ENCODE data around the gene MAGEA8. TPM values are rescaled to one million over a fixed set of nuclear protein-coding genes. Genes with fewer than 3 reads are reported as not detected.
"Not testable (repeated sequence)": the region's sequence is repeated elsewhere in the genome, so short reads cannot be mapped to it uniquely, and the experiment has no call there.

The MAGEA8 gene
- total RNA-seq, 1 donor from 2014 or later = not detected

DNA sequence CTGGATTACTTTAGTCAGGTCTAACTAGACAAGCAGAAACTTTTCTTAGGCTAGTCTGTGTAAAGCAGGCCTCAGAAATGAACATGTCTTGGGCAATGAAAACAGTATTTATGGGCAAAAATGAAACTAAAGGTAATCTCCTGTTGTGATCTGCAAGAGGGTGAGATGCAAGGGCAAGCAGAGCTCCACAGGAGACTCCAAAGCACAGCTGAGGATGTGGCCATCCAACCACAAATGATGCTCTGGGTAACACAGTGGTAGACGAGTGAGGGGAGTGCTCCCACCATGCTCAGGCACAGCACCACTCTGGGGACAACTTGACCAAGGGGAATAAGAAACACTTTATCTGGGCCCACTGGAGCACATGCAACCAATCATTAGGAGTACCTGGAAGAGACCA lies 47.7 kb downstream of the MAGEA8 start:
- H3K27ac Mint-ChIP-seq (ENCODE audit: unreplicated experiment); H3K9me3 Mint-ChIP-seq (ENCODE audit: unreplicated experiment); H3K4me1 Mint-ChIP-seq (ENCODE audit: unreplicated experiment); H3K4me3 Mint-ChIP-seq (ENCODE audit: unreplicated experiment); H3K36me3 Mint-ChIP-seq (ENCODE audit: unreplicated experiment); DNase-seq (ENCODE audit: extremely low spot score, unreplicated experiment); H3K27me3 Mint-ChIP-seq (ENCODE audit: unreplicated experiment): not testable (repeated sequence)

- H3K36me3 Mint-ChIP-seq (ENCODE audit: unreplicated experiment); H3K27me3 Mint-ChIP-seq (ENCODE audit: unreplicated experiment); H3K4me1 Mint-ChIP-seq (ENCODE audit: unreplicated experiment); H3K9me3 Mint-ChIP-seq (ENCODE audit: unreplicated experiment); DNase-seq (ENCODE audit: extremely low spot score, unreplicated experiment); H3K27ac Mint-ChIP-seq (ENCODE audit: unreplicated experiment); H3K4me3 Mint-ChIP-seq (ENCODE audit: unreplicated experiment): not testable (repeated sequence)
Observed at GRCh38 chrX:149929400-149929799, 48.4 kb downstream of the MAGEA8 start, which contains the start of gene HSFX4. Gene HSFX4 (plus strand): TSS chrX:149929573. CDS start chrX:149929645, 72 bp downstream.

- H3K4me1 Mint-ChIP-seq (ENCODE audit: unreplicated experiment); H3K9me3 Mint-ChIP-seq (ENCODE audit: unreplicated experiment); DNase-seq (ENCODE audit: extremely low spot score, unreplicated experiment); H3K27ac Mint-ChIP-seq (ENCODE audit: unreplicated experiment); H3K4me3 Mint-ChIP-seq (ENCODE audit: unreplicated experiment); H3K36me3 Mint-ChIP-seq (ENCODE audit: unreplicated experiment); H3K27me3 Mint-ChIP-seq (ENCODE audit: unreplicated experiment): not testable (repeated sequence)
Observed at GRCh38 chrX:149931355-149931754, 50.4 kb downstream of the MAGEA8 start.

- not testable (repeated sequence) for H3K9me3 Mint-ChIP-seq (ENCODE audit: unreplicated experiment); H3K27ac Mint-ChIP-seq (ENCODE audit: unreplicated experiment); H3K4me1 Mint-ChIP-seq (ENCODE audit: unreplicated experiment); H3K27me3 Mint-ChIP-seq (ENCODE audit: unreplicated experiment); H3K4me3 Mint-ChIP-seq (ENCODE audit: unreplicated experiment); DNase-seq (ENCODE audit: extremely low spot score, unreplicated experiment); H3K36me3 Mint-ChIP-seq (ENCODE audit: unreplicated experiment)
Observed at GRCh38 chrX:149932150-149932549, 51.2 kb downstream of the MAGEA8 start.

GRCh38 chrX:149932970-149933369 lies 52.0 kb downstream of the MAGEA8 start:
- DNase-seq (ENCODE audit: extremely low spot score, unreplicated experiment); H3K9me3 Mint-ChIP-seq (ENCODE audit: unreplicated experiment); H3K36me3 Mint-ChIP-seq (ENCODE audit: unreplicated experiment); H3K4me1 Mint-ChIP-seq (ENCODE audit: unreplicated experiment); H3K4me3 Mint-ChIP-seq (ENCODE audit: unreplicated experiment); H3K27ac Mint-ChIP-seq (ENCODE audit: unreplicated experiment); H3K27me3 Mint-ChIP-seq (ENCODE audit: unreplicated experiment): not testable (repeated sequence)

DNA sequence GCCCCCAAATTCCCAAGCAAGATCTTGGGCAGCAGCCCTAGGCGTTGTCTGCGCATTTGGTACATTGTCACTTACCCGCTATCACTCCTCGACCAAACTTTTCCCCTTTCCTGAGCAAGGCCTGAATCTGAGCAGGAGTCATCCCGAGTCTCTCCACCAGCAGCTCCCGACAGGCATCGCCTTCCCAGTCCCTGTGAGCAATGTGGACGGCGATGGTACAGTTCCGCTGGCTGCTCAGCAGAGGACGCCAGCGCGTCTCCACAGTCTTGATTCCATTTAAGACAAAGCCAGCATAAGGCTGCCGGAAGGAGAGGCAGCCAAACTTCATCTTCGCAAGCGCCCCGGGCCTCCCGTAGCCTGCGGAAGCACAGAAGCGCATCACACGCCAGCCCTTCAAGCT lies 52.6 kb downstream of the MAGEA8 start:
- DNase-seq (ENCODE audit: extremely low spot score, unreplicated experiment); H3K4me3 Mint-ChIP-seq (ENCODE audit: unreplicated experiment); H3K4me1 Mint-ChIP-seq (ENCODE audit: unreplicated experiment); H3K9me3 Mint-ChIP-seq (ENCODE audit: unreplicated experiment); H3K27ac Mint-ChIP-seq (ENCODE audit: unreplicated experiment); H3K36me3 Mint-ChIP-seq (ENCODE audit: unreplicated experiment); H3K27me3 Mint-ChIP-seq (ENCODE audit: unreplicated experiment): not testable (repeated sequence)

Other genes with a start within 250 kb of the MAGEA8 start
- 26.5 and 36.4 TPM in 2 replicates for gene TMEM185A, start 249.4 kb upstream of the MAGEA8 start, total RNA-seq
- not detected in 2 replicates for gene MAGEA11, start 169.1 kb upstream of the MAGEA8 start, total RNA-seq
- gene HSFX1, start 107.1 kb upstream of the MAGEA8 start, total RNA-seq = 1.6 and 2.1 TPM in 2 replicates
- gene MAGEA9, start 99.3 kb upstream of the MAGEA8 start, total RNA-seq = not detected in 2 replicates
- not detected in 2 replicates for gene HSFX4, start 48.4 kb downstream of the MAGEA8 start, total RNA-seq
- gene EOLA2, start 57.3 kb downstream of the MAGEA8 start, total RNA-seq = 34.5 and 39.3 TPM in 2 replicates